Measurements from ENCODE around the gene ODF2. TPM values are rescaled to one million over a fixed set of nuclear protein-coding genes. Genes with fewer than 3 reads are reported as not detected.
"Not testable (repeated sequence)": the region's sequence is repeated elsewhere in the genome, so short reads cannot be mapped to it uniquely, and the experiment has no call there.

Gene ODF2
- total and polyA plus RNA-seq, 5 donors, result 9.6 to 15.4 (median 14.4) TPM

DNA sequence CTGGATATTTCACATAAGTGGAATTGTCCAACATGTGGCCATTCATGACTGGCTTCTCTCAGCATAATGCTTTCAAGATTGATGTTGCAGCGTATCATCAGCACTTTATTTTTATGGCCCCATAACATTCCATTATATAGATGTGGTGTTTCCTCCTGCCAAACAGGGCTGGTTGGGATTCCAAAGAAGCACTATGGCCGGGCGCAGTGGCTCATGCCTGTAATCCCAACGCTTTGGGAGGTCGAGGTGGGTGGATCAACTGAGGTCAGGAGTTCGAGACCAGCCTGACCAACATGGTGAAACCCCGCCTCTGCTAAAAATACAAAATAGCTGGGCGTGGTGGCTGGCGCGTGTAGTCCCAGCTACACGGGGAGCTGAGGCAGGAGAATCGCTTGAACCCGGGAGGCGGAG lies 47.6 kb downstream of the ODF2 start:
- DNase-seq; H3K27ac ChIP-seq (ENCODE audit: low read length); intact Hi-C loops (cut with DNase I); H3K9me3 ChIP-seq (ENCODE audit: control insufficient read depth, low read length); H3K4me3 ChIP-seq (ENCODE audit: low read length); ATAC-seq; H3K27me3 ChIP-seq (ENCODE audit: control insufficient read depth, insufficient read depth); H3K4me1 ChIP-seq (ENCODE audit: control insufficient read depth, insufficient read depth, low read length): not testable (repeated sequence)
- WGBS, result 58% methylated on average over 14 of the region's 14 CpGs

GRCh38 chr9:128503870-128504269 lies 48.1 kb downstream of the ODF2 start:
- Histone ChIP-seq H3K9me3 (ENCODE audit: control insufficient read depth, low read length) (no peaks in the 10 kb centered on the region), H3K27ac (ENCODE audit: low read length) (no peak overlapping the region), H3K4me3 (ENCODE audit: low read length) (peak overlapping the region; percentile 75), H3K4me1 (ENCODE audit: control insufficient read depth, insufficient read depth, low read length) (no peaks in the 10 kb centered on the region), H3K27me3 (ENCODE audit: control insufficient read depth, insufficient read depth) (no peaks in the 10 kb centered on the region)
- DNase-seq (peak in 1 of 3 donors; percentile 56), ATAC-seq (peak; percentile 22 to 33)
- 19% methylated on average over 11 of the region's 11 CpGs for WGBS
- intact Hi-C loops (cut with DNase I), result no loop called here

DNA sequence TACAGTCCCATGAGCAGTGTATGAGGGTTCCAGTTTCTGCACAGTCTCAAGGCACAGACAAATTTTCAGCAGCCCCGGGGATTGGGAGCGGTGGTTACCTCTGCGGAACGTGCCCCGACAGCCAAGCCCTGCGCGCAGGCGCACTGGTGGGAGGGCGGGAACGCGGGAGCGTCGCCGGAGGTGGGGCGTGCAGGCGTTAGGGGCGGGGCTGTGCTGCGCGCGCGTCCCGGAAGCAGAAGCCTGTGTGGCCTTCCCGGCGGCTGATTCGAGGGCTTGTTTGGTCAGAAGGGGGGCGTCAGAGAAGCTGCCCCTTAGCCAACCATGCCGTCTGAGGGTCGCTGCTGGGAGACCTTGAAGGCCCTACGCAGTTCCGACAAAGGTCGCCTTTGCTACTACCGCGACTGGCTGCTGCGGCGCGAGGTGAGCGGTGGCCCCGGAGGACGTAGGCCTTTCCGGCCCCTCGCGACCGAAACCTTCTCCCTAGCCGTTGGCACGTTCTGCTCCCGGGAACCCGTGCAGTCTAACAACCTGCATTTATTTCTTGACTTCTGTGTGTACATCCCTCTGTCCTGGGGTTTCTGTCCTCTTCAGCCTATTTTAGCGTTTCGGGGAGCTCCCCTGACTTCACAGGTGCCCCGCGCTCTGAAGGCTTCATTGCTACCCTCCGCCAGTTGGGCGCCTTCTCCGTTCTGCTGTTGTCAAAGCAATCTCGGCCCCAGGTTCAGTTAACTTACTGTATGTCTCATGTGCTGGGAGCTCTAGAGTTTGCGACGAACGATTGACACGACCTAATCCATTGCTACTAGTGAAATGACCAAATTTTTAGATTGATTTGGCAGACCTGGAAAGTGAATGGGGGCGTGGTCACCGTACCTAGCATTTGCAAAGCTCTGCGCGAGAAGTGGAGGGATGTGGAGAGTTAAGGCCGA lies 48.9 kb downstream of the ODF2 start, which contains the start of gene GLE1:
Gene GLE1, plus strand, starts transcription at position 235 of the 929 bp plus-strand sequence. Its CDS starts 87 bp downstream, at position 322.
- H3K27me3 ChIP-seq (ENCODE audit: control insufficient read depth, insufficient read depth), result no peaks in the 10 kb centered on the region
- DNase-seq (peak; percentile 96 to 99 (median 99)), ATAC-seq (peak; percentile 99)
- intact Hi-C loops (cut with DNase I), result no loop called here
- peak within 1 kb of the TSS; percentile 86 for H3K27ac ChIP-seq (ENCODE audit: low read length)
- H3K4me3 ChIP-seq (ENCODE audit: low read length), result peak within 1 kb of the TSS; percentile 75
- WGBS, result under 1% methylated on average over 64 of the region's 64 CpGs
- H3K4me1 ChIP-seq (ENCODE audit: control insufficient read depth, insufficient read depth, low read length), result no peaks in the 10 kb centered on the region
- no peaks in the 10 kb centered on the region for H3K9me3 ChIP-seq (ENCODE audit: control insufficient read depth, low read length)

- DNase-seq (no peak), ATAC-seq (no peak)
- H3K27me3 ChIP-seq (ENCODE audit: control insufficient read depth, insufficient read depth), result no peaks in the 10 kb centered on the region
- H3K4me1 ChIP-seq (ENCODE audit: control insufficient read depth, insufficient read depth, low read length), result no peaks in the 10 kb centered on the region
- peak overlapping the region; percentile 86 for H3K27ac ChIP-seq (ENCODE audit: low read length)
- H3K4me3 ChIP-seq (ENCODE audit: low read length), result peak overlapping the region; percentile 75
- intact Hi-C loops (cut with DNase I), result no loop called here
- H3K9me3 ChIP-seq (ENCODE audit: control insufficient read depth, low read length), result no peaks in the 10 kb centered on the region
- 28% methylated on average over 6 of the region's 6 CpGs for WGBS
Observed at GRCh38 chr9:128505414-128505765, 49.6 kb downstream of the ODF2 start.

GRCh38 chr9:128505906-128506305 lies 50.1 kb downstream of the ODF2 start:
- WGBS, result 85% methylated on average over 12 of the region's 12 CpGs

DNA sequence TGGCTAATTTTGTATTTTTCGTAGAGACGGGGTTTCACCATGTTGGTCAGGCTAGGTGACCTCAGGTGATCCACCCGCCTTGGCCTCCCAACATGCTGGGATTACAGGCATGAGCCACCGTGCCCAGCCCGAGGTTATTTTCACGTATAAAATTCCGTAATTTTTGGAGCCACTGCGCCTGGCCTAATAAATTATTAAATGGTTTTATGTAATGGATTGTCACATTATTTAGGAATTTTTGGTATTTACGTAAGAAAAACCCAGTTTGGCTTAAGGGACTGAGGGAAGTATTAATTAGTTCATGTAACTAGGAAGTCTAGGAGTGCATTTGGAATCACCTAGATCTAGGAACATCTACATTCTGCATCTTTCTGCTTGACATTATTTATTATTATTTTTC lies 57.0 kb downstream of the ODF2 start:
- DNase-seq, result no peak
- Histone ChIP-seq H3K27me3 (ENCODE audit: control insufficient read depth, insufficient read depth) (no peaks in the 10 kb centered on the region), H3K4me3 (ENCODE audit: low read length) (no peak overlapping the region), H3K9me3 (ENCODE audit: control insufficient read depth, low read length) (no peaks in the 10 kb centered on the region), H3K4me1 (ENCODE audit: control insufficient read depth, insufficient read depth, low read length) (no peaks in the 10 kb centered on the region), H3K27ac (ENCODE audit: low read length) (no peak overlapping the region)
- intact Hi-C loops (cut with DNase I), result no loop called here
- no peak for ATAC-seq
- WGBS, result 94% methylated on average over 9 of the region's 9 CpGs

More at GRCh38 chr9:128505906-128506305, 50.1 kb downstream of the ODF2 start:
- H3K4me1 ChIP-seq (ENCODE audit: control insufficient read depth, insufficient read depth, low read length); DNase-seq; H3K27ac ChIP-seq (ENCODE audit: low read length); H3K4me3 ChIP-seq (ENCODE audit: low read length); intact Hi-C loops (cut with DNase I); H3K27me3 ChIP-seq (ENCODE audit: control insufficient read depth, insufficient read depth); H3K9me3 ChIP-seq (ENCODE audit: control insufficient read depth, low read length); ATAC-seq: not testable (repeated sequence)

GRCh38 chr9:128521956-128522355 lies 66.2 kb downstream of the ODF2 start:
- ATAC-seq (no peak), DNase-seq (no peak)
- Histone ChIP-seq H3K9me3 (ENCODE audit: control insufficient read depth, low read length) (no peaks in the 10 kb centered on the region), H3K4me1 (ENCODE audit: control insufficient read depth, insufficient read depth, low read length) (peaks cover 5% of the 10 kb centered on the region), H3K4me3 (ENCODE audit: low read length) (no peak overlapping the region), H3K27ac (ENCODE audit: low read length) (no peak overlapping the region), H3K27me3 (ENCODE audit: control insufficient read depth, insufficient read depth) (no peaks in the 10 kb centered on the region)
- intact Hi-C loops (cut with DNase I), result no loop called here
- WGBS, result 86% methylated on average over 6 of the region's 6 CpGs

GRCh38 chr9:128523199-128523925 lies 67.6 kb downstream of the ODF2 start:
- peak in 1 of 2 donors; percentile 26 for ATAC-seq
- intact Hi-C loops (cut with DNase I), result no loop called here
- 33% methylated on average over 13 of the region's 13 CpGs for WGBS

DNA sequence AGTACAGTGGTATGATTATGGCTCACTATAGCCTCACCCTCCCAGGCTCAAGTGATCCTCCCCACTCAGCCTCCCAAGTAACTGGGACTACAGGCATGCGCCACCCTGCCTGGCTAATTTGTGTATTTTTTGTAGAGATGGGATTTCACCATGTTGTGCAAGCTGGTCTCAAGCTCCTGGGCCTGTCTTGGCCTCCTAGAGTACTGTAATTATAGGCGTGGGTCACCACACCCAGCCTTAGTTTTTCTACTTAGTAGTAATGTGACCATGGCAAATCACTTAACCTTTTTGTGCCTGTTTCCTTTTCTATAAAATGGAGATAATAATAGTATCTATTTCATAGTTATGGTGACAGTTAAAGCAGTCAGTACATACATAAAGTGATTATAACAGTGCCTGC lies 70.9 kb downstream of the ODF2 start:
- Histone ChIP-seq H3K9me3 (ENCODE audit: control insufficient read depth, low read length) (no peaks in the 10 kb centered on the region), H3K27ac (ENCODE audit: low read length) (no peak overlapping the region), H3K4me3 (ENCODE audit: low read length) (no peak overlapping the region), H3K27me3 (ENCODE audit: control insufficient read depth, insufficient read depth) (no peaks in the 10 kb centered on the region), H3K4me1 (ENCODE audit: control insufficient read depth, insufficient read depth, low read length) (peaks cover 5% of the 10 kb centered on the region)
- DNase-seq, result no peak
- intact Hi-C loops (cut with DNase I), result no loop called here
- no peak for ATAC-seq
- 92% methylated on average over 2 of the region's 2 CpGs for WGBS

More at GRCh38 chr9:128523199-128523925, 67.6 kb downstream of the ODF2 start:
- peak in 2 of 3 donors; percentile 53 to 61 for DNase-seq
- Histone ChIP-seq H3K9me3 (ENCODE audit: control insufficient read depth, low read length) (no peaks in the 10 kb centered on the region), H3K4me3 (ENCODE audit: low read length) (no peak overlapping the region), H3K27me3 (ENCODE audit: control insufficient read depth, insufficient read depth) (no peaks in the 10 kb centered on the region), H3K27ac (ENCODE audit: low read length) (no peak overlapping the region), H3K4me1 (ENCODE audit: control insufficient read depth, insufficient read depth, low read length) (peaks cover 5% of the 10 kb centered on the region)

GRCh38 chr9:128528445-128529160 lies 72.8 kb downstream of the ODF2 start:
- 90% methylated on average over 15 of the region's 15 CpGs for WGBS
- no peaks in the 10 kb centered on the region for H3K9me3 ChIP-seq (ENCODE audit: control insufficient read depth, low read length)
- ATAC-seq (no peak), DNase-seq (peak in 1 of 3 donors; percentile 13)
- peaks cover under 1% of the 10 kb centered on the region for H3K4me1 ChIP-seq (ENCODE audit: control insufficient read depth, insufficient read depth, low read length)
- no peaks in the 10 kb centered on the region for H3K27me3 ChIP-seq (ENCODE audit: control insufficient read depth, insufficient read depth)
- intact Hi-C loops (cut with DNase I), result no loop called here
- no peak overlapping the region for H3K27ac ChIP-seq (ENCODE audit: low read length)
- H3K4me3 ChIP-seq (ENCODE audit: low read length), result no peak overlapping the region
